C4-2B (cell line): ENCODE data around the gene PLCG2.

Source experiments
- CTCF ChIP-seq: fragments of 450-650 bp; conservative IDR thresholded peaks from 2 replicates; pipeline ENCODE4 v1.5.1; 2017; ENCODE audit warnings: mild to moderate bottlenecking
- ZFX ChIP-seq: fragments of 450-650 bp; IDR thresholded peaks from 2 replicates; pipeline ENCODE4 v1.6.1; 2017

GRCh38 chr16:81797443-81797842 is 18.4 kb downstream of the PLCG2 start:
- TF ChIP-seq CTCF (no peak), ZFX (no peak)
